Activated naive CD4-positive, alpha-beta T cell (primary cell): Measurements from ENCODE around the gene CSRNP2.

ENCODE experiments used
- DNase-seq, 4 experiments: peaks; one replicate each; lab custom pipeline; 2025; lab: John Stamatoyannopoulos, UW

CSRNP2 gene

DNA sequence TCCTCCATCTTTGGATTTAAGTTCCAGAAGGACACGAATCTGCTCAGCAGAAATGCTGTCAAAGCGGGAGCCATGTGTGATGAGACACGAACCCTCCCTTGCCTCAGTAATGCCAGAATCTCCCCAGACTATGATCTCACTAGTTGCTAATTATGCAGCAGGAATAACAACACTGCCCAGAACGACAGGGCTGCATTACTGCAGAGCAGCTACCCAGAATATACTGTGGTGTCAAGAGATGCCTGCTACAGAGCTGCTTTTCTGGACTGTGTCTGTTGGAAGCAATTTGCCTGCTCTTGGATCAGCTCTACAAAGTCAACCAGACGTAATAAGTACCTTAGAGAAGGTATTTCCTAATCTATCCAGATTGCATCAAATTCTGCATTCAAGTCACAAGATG is 5.5 kb downstream of the CSRNP2 start:
- DNase-seq, result no peak

DNA sequence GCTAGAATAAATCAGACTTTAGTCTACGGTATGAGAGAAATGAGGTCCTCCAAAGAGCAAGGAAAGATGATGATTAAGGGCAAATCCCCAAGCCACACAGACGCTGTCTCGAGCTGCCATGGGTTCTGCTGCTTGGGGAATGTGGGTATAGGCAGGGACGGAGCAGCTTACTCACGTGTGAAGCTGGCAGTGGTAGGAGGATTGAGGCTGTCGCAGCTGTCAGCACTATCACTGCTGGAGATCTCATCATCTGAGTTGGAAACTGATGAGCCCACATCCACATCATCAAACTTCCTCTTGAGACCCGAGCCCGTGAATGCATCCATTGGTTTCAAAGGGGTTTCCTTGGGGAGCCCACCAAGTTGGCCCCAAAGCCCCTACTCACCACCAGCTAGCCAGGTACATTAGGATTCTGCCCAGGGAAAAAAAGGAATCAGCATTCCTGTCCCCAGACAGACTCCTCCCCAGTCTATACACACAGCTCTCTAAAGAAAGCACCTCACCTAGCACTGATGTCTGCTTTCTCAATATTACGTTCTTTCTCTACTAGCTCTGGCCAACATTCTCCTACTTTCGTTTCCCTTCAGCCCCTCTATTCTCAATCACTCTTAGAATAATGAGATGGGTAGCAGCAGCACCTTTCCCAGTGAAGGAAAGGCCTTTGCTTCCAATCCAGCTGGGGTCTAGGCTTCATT is 7.0 kb downstream of the CSRNP2 start:
- no peak for DNase-seq

DNA sequence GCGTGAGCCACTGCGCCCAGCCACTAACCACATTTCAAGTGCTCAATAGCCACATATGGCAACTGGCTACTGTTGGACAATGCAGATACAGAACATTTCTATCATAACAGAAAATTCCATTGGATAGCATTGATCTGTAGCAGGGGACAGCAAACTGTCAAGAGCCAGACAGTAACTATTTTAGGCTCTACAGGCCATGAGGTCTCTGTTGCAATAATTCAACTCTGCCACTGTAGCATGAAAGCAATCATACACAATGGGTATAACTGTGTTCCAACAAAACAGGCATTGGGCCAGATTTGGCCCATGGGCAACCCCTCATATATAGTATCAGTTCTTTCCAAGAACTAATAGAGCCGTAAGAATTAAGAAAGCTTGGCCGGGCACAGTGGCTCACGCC is 8.0 kb downstream of the CSRNP2 start:
- no peak for DNase-seq

DNA sequence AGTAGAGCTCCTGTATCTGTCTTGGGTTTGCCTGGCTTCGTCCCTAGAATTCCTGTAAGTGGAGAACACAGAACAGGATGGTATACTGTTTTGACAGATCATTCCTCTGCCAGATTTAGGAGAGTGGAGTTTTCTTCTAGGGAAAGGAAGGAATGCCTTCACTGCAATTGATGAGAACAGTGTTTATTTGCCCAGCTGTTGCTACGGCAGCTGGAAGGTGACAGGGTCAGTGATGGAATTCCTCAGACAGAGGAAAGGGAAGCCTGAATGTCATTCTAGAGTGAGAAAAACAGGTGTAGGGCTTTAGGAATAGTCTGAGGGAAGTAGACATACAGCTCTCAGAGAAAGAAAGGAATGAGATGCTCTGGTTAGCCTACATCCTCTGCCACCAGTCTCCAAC is 11.7 kb downstream of the CSRNP2 start:
- DNase-seq, result no peak

DNA sequence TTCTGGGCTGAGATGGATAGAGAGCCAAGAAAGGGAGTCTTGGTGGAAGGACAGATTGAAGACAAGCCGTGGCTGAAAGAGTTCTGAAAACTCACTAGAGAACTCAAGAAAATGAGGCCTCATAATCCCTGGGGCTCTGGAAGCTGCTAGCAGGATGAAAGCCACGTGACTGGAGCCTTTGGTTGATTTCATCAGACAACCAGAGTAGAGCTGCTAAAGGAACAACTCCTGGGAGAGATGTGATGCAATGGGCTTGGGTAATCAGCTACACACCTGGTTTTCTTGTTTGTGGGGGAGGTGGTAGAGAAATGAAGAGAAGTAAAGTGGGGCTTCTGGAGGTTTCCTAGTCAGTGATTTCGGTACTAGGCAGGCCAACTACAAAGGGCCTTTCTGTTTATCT is 13.4 kb downstream of the CSRNP2 start:
- DNase-seq, result no peak

DNA sequence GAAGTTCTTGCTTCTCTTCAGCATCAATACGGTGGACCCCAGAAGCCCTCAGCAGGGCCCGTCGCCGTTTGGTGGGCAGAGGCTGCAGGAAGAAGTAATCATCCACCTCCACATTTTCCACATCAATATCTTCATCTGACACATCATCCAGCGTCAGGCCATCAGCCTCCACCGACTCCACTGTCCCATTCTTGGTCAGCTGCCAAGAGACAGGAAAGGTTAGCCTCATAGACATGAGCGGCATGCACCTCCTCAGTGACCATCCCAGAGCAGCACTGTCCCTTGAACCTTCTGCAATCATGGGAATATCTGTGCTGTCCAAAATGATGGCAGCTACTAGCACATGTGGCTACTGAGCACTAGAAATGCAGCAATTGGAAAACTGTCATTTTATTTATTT is 15.6 kb downstream of the CSRNP2 start:
- DNase-seq, result no peak

DNA sequence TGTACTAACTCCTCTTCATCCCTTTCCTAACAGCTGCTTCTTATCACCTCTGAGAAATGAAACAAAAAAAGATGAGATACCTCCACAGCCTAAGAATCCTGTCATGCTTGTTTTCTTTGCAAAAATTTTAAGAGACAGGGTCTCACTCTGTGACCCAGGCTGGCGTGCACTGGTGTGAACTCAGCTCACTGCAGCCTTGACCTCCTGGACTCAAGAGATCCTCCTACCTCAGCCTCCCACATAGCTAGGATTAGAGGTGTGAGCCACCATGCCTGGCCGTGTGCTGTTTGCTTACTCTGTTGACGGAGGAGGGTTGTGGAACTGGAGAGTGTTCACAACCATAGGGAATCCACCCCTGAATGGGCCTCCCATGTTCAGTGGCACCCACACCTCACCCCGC is 16.2 kb downstream of the CSRNP2 start:
- DNase-seq, result no peak

DNA sequence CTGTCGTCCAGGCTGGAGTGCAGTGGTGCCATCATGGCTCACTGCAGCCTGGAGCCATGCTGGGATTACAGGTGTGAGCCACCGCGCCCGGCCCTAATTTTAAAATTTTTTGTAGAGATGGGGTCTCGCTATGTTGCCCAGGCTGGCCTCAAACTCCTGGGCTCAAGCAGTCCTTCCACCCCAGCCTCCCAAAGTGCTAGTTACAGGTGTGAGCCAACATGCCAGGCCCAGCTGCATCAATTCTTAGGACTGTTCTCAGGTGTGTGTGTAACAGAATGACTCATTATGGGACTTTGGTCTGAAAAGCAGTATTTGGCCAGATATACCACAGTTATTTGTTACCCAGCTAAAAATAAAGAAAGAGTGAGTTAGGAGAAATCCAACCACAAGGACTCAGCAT is 17.9 kb downstream of the CSRNP2 start:
- no peak for DNase-seq

DNA sequence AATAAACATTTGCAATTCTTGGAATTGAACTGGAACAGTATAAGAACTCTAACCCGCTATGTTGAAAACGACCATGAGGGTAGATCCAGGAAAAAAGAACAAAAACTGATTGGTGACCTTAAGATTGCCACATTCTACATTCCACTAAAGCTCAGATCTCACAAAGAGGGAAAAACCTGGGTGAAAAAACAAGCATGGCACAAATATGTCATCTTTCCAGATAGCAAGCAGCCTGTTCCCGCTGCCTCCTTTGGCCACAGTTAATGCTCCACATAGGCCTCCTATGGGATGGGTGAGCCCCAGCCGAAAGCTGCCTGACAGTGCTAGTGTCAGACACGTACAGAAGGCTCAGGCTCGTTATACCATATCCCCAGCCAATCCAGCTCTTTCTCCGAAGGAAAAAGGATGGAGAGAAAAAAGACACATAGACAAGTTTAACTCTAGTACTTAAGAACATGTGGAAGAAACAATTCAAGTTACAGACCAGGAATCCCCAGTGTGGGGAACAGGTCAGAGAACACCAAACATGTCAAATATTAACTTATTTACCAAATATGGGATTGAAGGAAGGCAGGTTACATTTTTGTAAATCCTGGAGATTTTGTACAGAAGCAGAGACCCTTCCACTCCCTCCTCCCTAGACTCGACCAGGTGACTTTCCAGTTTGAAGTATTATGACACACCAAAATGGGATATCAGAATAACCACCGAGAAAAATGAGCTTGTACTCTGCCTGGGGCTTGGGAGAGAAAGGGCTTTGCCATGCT is 20.6 kb downstream of the CSRNP2 start:
- no peak for DNase-seq

DNA sequence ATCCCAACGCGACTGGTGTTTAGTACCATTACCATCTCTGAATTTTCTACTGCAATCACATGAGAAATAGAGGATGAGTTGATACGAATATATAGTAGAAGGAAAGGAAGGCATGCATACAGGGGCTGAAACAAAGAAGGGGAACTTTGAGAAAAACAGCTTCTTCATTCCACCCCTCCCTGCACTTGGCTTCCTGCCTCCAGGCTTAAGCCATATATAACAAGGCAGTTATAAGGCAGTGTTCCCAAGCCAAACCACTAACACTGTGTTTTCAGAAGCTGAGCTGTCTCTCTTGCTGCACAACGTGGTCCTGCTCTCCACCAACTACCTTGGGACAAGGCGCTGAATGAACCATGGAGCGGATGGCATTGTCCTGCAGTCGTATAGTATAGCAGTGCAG is 24.3 kb downstream of the CSRNP2 start:
- DNase-seq, result no peak

DNA sequence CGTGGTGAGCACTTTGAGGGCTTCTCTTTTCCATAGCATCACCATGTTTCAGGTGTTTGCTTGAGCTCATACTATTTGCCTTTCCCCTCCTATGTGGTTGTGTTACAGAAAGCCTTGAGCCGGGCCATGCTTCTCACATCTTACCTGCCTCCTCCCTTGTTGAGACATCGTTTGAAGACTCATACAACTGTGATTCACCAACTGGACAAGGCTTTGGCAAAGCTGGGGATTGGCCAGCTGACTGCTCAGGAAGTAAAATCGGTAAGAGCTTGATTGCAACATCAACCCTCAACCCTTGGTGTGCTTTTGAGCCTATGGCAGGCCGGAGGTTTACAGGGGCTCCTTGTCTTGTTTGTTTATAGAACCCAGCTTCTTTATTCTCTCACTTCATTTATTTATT is 27.2 kb downstream of the CSRNP2 start:
- DNase-seq, result no peak

DNA sequence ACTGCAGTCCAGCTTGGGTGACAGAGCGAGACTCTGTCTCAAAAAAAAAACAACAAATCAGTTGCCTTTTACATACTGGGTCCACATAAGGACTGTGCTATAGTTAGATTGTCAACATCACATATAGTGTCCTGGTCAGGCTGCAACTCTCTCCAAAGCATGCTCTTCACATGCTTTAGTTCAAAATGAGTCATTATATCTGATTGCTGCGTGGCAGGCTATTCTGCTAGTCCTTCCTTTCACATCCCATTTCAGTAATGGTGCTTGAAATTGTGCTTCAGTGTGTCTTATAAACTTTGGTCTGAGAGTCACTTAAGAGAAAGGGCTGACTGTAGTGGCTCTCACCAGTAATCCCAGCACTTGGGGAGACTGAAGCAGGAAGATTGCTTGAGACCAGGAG is 28.3 kb downstream of the CSRNP2 start:
- no peak for DNase-seq

DNA sequence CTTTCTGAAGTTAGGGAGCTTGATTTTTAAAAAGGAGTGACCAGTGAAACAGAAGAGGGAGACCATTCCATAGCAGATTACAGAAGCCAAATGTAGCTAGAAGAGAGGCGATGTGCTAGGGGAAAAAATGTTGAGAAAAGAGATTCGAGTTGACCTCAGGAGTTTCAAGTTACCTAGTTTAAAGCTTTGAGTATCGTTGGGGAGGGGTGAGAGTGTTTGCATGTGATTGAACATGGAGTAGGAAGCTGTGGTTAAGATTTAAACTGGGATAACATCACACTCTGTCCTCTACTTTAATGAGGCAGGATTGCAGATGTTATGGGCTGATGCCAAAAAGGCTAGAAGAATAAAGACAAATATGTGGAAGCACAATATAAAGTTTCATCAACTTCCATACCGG is 31.6 kb downstream of the CSRNP2 start:
- no peak for DNase-seq

DNA sequence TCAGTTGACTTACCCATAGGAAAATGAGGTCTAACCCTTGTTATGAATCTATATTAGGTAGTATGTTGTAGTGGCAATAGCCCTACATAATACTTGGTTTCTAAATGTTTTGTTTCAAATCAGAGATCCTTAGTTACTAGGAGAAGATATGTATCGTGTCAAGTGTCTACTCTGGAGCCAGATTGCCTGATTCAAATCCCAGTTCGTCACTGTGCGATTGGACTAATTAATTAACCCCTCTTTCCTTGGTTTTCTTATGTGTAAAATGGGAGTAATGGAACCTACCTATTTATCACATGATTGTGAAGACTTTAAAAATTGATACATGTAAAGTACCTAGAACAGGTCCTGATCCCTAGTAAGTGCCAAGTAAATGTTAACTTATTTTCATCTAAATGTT is 33.9 kb downstream of the CSRNP2 start:
- no peak for DNase-seq

DNA sequence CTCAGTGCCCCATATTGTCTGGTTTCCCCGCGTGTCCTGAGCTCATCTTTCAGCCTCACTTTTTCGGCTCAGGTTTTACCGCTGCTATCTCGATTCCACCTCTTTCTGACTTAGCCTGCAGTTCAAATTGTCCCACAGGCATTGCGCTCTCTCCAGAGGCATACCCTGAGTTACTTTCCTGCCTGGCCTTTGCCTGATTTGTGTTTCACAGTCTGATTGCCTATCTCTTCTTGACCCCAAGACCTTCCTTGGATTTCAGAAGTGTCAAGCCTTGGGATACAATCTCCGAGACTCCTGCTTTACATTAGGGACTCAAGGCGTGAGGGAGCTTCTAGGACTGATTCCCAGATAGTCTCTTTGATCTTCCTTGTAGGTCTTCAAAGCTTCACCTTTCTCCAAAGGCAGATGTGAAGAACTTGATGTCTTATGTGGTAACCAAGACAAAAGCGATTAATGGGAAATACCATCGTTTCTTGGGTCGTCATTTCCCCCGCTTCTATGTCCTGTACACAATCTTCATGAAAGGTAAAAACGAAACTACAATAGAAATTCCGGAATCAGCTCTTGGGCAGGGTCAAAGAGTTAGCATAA is 34.6 kb downstream of the CSRNP2 start:
- DNase-seq, result no peak

DNA sequence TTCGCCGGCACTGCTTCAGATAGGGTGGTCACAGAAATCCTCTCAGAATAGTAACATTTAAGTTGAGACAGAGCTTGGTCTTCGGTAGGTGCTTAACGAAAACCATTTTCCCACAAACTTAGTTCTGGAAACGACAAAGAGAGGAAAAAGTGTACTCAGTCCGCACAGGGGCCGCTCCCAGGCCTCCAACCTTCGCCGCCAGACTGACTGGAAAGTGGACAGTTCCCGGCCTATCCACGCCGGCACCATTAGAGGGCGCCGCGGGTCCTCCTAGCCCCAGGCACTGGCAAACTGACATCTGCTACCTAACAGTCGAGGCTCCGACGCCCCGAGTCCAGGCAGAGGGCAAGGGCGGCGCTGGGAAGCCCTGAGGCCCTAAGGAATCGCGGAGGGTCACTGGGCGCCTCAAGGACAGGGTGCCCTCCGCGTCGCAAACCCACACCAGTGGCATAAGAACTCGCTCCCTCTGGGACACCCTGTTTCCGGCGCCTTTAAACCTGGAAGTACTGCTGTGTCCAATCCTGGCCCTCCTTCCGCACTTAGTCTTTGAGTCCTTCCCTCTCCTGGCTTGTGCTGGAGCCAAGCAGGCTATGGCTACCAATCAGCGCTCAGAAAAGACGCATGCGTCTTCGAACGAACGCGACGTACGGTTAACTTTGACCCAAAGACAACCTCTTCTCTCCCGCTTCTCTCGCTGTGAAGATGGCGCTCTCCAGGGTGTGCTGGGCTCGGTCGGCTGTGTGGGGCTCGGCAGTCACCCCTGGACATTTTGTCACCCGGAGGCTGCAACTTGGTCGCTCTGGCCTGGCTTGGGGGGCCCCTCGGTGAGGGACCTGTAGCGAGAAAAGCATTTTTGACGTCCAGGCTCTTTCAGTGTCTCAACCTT is 35.5 kb downstream of the CSRNP2 start, which contains the start of gene LETMD1:
TSS of gene LETMD1 (plus strand) at position 673 of the 886 bp plus-strand sequence. CDS start at position 703, 30 bp downstream.
- DNase-seq, result peak; percentile 76 to 83 (median 78)

DNA sequence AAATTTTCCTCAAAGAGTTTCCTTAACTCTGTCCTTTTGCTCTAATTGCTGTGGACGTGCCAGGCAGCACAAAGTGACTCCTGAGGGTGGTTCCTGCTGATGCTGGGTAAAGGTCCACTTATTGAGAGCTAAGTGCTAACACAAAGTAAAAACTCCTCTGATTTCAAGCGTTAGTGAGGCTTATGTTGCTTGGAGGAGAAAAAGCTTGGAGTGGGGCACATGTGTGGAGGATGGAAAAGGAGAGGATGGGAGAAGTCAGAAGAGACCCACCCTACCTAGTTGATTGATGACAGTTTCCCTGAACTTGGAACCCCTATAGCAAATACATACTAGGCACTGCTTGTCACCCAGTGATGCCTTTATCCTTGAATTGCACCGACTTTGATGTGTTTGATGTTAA is 47.1 kb downstream of the CSRNP2 start:
- no peak for DNase-seq

DNA sequence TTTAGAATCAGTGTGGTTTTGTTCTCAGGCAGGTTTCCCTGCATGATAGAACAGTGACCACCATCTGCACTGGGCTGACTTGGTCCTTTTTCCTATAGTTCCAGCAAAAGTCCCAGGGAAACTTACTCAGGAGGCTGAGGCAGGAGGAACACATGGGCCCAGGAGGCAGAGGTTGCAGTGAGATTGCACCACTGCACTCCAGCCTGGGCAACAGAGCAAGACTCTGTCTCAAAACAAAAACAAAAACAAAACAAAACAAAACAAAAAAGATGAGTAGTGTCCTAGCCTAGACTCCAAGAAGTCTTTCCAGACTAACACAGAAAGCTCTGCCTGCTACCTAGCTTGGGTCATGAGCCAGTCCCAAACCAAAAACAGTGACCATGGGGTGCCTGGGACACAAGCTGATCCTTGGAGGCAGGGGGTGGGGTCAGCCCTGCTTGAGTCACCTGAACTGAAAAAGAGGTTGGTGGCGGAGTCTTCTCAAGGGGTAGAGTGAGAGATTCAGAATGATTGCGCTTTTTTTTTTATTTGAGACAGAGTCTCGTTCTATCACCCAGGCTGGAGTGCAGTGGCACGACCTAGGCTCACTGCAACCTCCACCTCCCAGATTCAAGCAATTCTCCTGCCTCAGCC is 49.8 kb downstream of the CSRNP2 start:
- no peak for DNase-seq

DNA sequence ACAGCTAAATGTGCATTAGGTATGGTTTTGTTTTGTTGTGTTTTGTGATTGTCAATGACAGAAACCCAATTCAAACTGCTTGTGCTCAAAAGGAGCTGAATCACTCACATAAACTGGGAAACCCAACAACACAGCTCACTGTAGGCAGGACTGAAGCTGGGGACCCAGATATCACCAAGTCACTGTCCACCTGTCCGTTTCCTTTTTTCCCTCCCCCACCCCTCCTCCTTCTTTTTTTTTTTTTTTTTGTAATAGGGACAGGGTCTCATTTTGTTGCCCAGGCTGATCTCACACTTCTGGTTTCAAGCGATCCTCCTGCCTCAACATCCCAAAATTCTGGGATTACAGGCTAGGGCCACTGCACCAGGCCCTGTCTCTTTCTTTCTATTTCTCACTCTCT is 50.3 kb downstream of the CSRNP2 start:
- DNase-seq, result no peak

DNA sequence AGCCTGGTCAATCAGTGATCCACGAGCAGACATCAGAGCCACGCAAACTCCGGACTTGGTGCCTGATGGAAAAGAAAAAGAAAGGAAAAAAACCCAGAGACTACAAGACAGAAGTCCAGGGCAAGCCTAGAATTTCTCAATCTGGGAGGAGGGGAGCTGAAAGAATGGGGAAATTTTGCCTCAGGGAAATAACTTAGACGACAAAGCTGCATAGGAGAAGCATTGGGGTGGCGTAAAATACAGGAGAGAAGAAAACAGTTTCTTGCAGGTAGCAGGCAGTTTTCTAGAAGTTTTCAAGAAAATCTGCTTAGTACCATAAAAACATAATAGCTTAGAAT is 54.6 kb downstream of the CSRNP2 start:
- DNase-seq, result no peak

DNA sequence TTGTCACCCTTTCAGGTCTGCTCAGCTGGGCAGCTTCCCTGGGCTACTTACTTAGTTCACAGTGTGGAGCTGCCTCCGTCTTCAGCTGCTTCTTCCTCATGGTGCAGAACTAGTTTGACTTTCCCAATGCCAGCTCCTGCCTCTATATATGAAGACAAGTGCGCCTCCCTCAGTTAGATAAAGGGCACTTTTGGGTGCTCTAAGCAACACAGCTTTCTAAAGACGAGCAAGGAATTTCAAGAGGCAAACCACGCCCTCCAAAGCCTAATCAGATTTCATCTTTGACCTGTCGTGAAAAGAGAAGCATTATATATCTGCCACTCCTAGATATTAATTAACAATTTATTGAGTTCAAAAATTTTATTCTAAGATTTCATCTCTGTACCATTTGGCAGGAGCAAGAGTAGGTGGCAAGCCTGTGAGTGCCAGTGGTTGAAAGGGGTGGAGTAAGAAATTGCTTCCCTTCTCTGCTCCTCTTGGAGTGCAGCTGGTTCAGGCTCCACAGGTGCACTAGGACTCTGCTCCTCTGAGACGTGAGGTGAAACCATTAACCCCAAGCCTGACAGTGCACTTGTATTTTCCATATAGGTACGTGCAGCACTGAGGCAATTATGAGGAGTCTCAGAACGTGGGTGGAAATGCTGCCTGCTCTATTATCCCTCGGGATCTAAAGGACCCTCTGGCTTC is 55.1 kb downstream of the CSRNP2 start:
- DNase-seq, result no peak
